DND-41 (cell line): ENCODE measurements around the gene ATP8A2.

Experiments
- CTCF ChIP-seq: IDR thresholded peaks from 2 replicates; pipeline ENCODE4 v1.5.1; 2012; ENCODE audit warnings: borderline replicate concordance, low read length, moderate library complexity, mild to moderate bottlenecking; ENCODE audit not compliant: poor library complexity, severe bottlenecking; ENCODE audit errors: extremely low read depth
- EZH2 ChIP-seq: IDR thresholded peaks from 3 replicates; pipeline ENCODE4 v1.6.1; 2012; ENCODE audit warnings: borderline replicate concordance, low read depth, mild to moderate bottlenecking, moderate library complexity, low read length, inconsistent platforms; ENCODE audit not compliant: severe bottlenecking

GRCh38 chr13:25816239-25816638 is 444.5 kb downstream of the ATP8A2 start:
- TF ChIP-seq CTCF = no peak
- no peak for TF ChIP-seq EZH2
